ENCODE measurements around the gene GPC6. TPM values are rescaled to one million over a fixed set of nuclear protein-coding genes. Genes with fewer than 3 reads are reported as not detected.

The GPC6 gene
- polyA plus RNA-seq, 10 donors, result 8.0 to 21.9 (median 15.3) TPM

DNA sequence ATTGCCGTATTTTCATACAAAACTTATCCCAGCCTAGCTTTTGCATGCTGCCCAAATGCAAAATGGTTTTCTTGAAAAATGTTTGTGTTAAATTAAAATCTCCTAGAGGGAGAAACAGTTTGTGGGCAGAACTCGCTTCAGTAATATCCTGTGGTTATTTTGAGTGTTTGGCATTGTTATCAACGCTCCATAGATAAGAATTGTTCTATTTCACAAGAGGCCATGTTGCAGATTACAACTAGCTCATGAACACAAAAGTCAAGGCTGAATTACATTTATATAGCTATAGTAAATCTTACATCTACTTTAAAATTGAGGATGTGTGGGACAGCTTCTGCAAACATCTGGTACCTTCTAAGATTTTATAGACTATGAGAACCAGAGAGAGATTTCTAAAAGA, 805.0 kb downstream of the GPC6 start:
- DNase-seq, result no peak

DNA sequence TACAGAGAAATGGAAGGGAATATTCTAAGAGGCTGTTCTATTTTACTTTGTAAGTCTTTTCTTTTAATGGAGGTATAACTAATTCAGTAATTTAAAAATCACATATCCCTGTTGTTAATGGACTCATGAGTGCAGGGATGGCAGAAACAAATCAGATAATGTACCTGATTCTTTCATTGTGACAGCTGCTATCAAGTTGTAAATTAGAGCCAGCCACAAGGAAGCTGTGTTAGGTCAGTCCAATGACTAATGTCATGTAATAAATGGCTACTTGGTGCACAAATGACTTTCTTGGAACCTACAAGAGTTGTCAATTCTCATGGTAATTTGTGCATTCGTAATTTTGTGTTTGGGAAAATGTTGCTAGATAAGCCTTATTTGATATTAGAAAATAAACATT, 806.5 kb downstream of the GPC6 start:
- DNase-seq, result no peak

DNA sequence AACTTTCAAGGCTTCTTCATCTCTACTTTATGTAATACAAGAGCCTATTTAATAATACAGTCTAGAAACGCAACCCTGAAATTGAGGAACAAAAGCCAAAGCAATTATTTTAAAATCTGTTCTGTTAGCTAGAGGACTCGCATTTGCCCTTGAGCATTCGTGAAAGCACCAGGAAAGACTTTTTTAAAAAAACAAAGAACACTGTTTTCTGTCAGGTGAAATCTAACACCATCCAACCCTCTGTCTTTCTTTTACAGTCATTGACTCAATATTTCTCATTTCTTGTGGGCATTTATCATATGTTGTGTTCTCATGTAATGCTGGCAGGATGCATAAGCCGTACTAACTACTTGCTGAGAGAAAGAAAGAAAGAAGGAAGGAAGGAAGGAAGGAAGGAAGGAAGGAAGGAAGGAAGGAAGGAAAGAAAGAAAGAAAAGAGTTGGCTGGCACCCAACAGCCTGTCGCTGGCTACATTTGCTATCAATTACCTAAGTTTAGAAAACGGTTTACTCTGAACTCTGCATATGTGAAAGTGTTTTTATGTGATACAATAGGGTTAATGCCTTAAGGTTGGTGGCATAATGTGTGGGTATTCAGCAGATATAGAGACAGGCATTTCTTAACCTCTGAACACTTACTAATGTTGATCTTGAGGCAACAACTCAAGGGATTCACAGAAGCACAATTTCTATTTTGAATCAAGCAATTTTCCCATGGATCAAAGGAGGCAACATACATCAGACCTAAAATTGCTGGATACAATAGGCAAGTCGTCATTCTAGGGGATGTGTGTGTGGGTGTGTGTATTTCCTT, 807.4 kb downstream of the GPC6 start:
- DNase-seq, result peak in 1 of 3 donors; percentile 11

DNA sequence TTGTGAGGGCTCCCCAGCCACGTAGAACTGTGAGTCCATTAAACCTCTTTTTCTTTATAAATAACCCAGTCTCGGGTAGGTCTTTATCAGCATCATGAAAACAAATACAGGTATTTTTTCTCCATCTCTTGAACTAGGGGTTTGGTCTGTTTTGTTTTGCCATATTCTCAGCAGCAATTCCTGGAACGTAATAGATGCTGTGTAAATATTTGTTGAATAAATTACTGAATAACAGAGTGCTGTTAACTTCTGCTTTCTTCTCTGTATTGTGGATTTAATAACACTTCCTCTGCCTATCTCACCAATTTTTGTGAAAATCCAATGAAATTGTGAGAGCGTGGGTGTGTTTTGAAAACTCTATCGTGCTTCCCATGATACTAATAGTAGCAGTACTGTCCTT, 823.4 kb downstream of the GPC6 start:
- no peak for DNase-seq

DNA sequence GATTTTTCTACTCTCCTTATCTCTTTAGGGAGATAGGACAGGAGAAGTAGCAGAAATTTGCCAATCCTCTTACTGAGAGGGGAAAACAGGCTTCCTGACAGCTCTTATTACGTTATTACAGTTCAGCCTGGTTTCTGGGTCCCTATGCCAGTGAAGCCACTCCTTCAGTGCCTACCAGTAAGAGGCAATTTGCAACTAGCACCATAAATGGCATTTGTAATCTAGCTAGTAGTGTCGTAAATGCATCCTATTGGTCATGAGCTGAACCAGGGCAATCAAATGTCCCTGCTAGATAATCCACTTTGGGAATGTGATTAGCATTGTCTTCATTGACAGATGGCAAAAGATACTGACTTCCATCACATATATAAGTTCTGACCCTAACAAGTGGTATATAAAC, 824.1 kb downstream of the GPC6 start:
- no peak for DNase-seq

DNA sequence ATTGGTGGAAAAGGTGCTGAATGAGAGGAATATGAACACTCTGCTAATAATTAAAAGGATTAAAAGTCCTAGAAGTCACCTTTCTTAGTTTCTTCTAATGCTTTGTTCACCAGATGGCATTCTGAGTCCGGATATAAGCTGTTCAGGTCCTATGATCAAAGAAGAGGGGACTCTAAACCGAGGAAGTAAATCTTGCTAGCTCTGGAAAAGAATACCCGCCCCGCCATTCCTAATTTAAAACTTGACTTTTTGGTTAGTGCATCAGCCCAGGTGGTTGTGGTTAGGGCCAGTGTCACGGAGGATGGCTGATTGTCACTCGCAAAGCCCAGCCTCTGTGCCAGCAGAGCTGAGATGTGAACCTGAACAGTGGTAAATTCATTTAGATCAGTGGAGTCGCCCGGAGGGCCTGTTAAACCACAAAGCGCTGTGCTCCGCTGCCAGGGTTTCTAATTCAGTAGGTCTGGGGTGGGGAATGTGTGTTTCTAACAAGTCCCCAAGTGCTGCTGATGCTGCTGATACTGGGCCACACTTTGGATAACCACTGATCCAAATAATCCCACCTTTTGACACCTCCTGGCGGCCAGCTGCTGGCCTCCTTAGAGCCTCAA, 827.5 kb downstream of the GPC6 start:
- no peak for DNase-seq

DNA sequence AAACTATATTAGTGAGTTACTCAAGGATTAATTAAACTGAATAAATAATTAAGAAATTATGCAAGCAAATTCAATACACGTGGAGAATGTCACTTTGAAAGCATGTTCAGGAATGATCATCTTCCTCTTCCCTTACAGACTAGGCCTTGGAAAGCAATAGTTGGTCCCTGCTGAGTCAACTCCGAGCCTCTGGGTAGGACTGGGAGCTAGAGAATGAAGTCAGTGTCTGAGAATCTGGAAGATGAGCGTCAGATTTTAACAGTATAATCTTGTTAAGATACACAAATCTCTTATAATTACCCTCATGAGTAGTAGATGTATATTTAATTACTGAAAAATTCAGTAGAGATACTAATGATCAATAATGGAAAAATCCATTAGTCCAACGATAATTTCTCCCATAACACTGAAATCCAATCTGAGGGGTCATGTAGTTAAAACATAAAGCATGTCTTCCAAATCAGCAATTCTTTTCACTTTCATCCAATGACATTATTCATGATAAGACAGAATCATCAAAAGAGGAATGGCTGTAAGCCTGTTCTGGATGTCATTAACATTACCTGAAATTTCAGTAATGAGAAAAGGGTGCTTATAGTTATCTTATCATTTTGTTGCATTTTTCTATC, 829.9 kb downstream of the GPC6 start:
- no peak for DNase-seq

DNA sequence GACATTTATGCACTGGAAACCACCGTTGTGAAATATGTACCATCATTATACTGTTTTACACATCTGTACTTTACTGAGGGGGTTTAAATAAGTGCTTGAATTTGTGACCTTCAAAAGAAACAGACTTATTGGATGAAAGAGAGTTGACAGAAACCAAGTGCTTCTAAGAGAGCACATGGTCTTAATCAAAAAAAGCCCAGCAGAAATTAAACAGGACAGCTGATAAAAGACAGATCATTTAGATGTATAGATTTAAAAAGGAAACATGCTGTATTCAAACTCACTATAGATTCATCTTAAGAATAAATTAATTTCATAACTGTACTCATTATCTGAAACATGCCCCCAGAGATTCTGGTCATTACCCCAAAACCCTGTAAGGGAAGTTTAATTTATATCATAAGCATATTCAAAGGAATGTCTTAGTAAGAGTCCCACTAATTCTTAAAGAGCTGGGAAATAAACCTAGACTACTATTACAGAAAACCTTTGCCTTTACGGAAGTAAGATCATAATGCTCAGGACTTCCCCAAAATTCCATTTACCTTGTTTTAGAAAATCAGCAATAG, 831.1 kb downstream of the GPC6 start:
- no peak for DNase-seq

DNA sequence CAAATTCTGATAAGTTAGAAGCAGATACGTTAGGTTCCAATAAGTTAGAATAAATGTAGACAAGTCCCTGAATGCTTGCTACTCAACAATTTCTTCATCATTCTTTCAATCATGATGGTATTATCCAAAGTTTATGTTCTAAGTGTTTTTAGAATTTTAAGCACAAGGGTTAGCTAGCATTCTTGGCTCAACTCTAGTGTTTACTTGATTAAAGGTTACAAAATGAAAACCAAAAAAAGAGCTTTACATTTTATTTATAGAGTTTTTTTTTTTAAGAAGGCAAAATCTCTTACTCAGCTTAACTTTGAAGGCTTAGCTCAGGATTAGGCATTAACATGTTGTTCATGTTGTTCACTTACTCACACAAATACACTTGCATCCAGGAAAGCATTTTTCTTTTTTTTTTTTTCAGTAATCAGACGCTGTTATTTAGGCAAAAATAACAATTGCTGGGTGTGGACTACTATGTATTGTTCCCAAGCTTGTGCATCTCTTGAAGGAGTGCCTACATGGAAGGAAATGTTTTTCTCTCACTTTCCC, 832.3 kb downstream of the GPC6 start:
- DNase-seq, result no peak

DNA sequence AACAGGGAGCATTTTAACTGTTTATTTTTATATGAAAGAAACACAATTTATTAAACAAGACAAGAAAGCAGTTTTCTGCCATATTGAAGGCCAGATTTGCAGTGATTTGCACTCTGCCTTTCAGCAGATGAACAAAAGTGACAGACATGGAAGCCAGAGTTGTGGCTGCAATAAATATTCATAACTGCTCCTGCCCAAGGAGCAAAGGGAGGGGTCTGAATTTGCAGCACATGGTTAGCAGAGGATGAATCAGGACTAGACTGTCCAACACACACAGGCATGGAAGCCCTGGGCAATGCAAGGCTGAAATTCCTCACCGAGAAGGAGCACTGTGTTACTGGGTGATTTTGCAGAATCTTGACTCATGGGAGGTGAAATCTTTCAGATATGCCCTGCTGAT, 834.7 kb downstream of the GPC6 start:
- DNase-seq, result peak in 1 of 3 donors; percentile 29

DNA sequence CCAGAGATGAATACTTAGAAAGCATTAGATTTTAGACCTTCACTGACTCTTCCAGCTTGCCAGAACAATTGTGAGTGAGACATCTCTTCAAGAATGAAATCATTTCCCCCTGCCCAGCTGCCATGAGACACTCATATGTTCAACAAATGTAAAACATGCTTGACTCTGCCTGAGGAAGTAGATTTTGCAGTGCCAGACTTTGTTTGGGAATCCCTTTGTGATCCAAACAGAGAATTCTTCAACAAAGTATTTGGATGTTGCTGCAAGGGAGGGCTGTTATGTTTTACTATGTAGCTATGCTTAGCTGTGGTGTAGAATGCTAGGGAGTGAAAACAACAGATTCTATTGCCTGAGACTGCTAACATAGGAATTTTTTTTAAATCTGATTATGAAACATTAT, 836.5 kb downstream of the GPC6 start:
- DNase-seq, result peak; percentile 37 to 63 (median 46)

DNA sequence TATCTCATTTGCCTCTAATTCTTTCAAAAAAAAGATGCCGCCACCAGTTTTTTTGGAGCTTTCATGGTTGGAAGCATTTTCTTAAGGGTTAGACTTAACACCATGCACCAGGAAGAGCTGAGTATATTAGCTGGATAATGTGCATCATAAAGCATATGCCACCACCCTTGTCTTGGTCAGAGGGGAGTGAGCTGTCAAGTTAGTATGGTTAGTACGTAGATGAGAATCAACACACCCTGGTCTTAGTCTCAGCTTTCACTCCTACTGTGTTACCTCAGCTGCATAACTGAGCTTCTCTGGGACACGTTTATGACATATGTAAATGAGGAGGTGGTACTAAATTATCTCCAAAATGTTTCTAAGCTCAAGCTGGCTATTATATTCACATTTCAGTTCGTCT, 837.2 kb downstream of the GPC6 start:
- no peak for DNase-seq

DNA sequence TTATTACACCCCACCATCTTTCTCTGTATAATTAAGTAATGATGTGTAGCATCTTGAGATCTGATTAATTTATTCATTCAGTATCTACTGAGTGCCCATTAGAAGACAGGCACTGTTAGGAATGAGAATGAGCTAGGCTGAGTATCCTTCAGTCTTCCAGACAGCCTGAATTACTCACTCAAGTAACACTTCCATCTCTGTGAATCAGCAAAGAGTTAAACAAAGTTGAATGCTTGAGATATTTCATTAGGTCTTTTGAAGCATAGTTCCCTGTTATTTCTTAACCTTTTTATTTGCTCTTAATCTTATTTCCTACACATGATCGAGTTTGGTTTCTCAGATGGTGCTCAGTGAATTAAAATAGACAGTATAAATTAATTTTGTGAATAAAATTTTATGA, 839.1 kb downstream of the GPC6 start:
- DNase-seq, result peak in 1 of 3 donors; percentile 31

DNA sequence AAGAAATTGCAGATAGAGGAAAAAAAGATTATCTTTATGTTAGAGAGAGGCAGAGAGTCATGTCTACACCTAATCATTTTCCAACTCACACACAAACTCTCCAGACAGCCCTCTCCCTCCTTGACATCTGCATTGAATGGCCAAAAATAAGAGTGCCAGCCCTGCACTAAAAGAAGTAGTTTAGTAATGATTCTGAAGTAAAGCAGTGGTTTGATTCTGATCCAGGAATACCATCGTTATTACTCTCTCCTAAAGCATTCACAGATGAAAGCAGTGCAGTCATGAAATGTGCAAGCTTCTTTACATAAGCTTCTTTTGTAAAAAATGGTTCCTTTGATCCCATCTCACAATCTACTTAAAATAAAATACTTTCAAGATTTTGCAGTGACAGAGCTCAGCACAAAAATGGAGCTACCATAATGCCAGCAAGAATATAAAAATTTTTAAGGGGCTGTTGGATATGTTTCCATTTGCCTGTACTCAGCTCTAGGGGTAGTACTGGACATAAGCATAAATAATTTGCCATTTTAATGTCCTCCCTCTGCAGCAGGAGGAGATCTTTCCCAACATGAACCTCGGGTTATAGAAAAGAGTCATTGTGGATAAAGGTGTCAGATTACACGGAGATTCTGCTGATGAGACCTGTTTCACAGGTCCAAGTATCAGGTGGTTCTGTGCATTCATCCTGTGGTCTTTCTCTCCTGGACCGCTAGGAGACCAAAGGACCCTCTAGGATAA, 846.6 kb downstream of the GPC6 start:
- DNase-seq, result peak in 1 of 3 donors; percentile 83

DNA sequence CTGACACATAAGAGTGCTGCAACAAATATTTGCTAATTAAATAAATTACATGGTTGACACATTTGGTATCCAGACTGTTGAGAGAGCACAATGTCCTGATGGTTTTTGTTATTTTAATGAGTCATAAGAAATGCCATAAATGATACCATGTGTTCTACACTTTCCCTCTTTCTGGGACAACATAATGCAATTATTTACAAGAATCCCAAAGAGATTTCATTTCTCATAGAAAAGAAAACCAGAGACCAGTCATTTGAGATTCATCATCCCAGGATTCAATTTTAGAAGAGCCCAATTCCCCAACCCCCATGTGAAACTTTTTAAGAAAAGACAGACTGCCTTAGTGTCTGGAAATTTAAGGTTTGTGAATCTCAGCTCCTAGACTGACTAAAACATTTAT, 853.3 kb downstream of the GPC6 start:
- DNase-seq, result peak in 1 of 3 donors; percentile 44

DNA sequence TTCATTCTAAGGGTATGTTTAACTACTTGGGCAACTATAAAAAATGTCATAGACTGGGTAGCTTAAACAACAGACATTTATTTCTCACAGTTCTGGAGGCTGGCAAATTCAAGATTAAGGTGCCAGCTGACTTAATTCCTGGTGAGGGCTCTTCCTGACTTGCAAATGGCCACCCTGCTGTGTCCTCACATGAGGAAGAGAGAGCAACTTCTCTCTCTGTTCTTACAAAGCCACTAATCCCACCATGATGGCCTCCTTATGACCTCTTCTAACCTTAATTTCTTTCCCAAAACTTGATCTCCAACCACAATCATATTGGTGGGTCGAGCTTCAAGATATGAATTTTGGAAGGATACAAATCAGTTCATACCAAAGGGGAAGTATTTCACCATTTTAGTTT, 853.9 kb downstream of the GPC6 start:
- DNase-seq, result no peak

DNA sequence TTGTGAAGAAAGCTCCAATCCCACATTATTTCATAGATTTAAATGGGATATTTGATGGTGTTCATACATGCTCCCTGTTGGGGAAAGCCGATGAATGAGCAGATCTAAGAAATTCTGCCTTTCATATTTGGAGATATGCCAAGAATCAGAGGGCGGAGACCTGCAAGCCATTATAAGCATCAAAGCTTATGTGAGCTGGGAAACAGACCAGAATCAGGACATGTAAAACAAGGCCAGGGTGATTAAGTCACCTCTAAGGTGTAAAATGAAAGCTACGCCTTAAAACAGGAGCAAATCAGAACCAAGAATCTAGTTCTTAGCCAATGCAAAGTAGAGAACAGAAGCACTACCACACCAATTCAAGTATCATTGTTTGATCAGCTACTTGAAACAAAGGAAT, 860.5 kb downstream of the GPC6 start:
- no peak for DNase-seq

DNA sequence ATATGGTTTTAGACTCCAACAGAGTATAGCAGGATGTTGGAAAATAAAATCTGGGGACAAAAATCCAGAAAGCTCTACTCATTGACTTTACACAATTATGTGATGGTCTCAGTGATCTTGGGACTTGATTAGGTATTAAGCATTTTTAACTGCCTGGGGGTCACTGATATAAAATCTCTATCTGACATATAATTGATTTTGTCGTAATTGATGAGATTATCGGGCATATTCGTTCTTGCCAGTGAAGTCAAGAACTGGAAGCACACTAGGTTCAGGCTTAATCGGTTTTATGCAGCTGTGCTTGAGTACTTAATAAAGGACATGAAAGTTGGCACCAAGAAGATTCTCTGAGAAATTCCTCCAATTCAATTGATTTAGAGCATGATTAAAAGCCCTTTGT, 862.1 kb downstream of the GPC6 start:
- DNase-seq, result no peak

DNA sequence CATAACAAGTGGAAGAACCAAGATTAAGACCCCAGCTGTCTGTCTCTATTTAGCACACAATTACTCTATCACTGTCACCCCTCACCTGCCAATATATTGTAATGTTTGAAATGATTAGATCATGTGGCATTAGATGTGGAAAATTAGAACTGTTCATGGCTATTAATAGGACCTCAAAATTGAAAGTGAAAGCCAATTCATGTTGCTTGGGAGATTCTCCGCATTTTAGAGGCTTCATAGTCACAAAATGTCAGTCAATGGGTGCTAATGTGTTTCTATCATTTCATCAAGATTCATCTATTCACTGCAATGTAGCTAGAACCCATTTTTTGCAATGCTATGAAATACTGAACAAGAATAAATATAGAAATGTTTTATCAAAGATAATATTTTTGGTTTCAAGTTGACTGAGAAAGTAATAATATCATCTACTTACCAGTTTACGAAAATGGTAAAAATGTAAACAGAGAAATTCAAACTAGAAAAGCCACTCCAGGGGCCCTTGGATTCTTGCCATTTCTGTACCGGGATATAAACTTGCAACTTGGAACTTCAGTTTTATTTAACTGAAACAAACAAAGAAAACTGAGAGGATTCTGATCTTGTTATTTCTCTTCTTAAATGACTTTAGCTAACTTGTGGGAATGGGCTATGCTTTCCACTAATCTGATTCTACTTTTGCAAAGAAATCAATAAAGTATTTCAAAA, 864.3 kb downstream of the GPC6 start:
- no peak for DNase-seq

DNA sequence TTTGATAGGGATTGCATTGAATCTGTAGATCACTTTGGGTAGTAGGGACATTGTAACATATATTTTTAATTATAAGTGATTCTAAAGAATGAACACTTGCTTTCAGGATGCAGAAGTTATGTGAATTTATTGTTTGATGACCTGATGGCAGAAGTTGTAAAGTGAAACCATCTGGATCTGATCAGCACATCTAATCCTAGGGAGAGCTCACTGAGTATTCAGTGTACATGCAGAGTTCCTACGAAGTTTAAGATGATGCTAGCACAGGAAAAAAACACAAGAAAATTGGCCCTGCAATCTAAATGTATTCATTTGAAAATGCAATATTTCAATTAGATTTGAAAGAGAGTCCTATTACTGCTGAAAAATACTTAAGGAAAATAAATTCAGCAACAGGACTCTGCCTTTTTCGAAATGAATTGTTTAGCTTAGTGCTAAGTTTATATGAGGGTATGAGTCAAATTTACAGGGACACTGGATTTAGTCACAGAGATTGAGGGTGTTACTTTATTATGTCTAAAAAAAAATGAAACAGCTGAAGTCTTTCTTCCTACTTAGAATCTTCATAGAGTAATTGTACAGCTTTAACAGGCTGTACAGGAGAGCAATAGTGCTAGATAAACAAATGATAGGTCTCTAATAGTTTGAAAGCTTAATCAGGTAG, 867.2 kb downstream of the GPC6 start:
- peak in 2 of 3 donors; percentile 33 to 42 for DNase-seq
